GM21786 (cell line): ENCODE measurements around the gene PCMT1.
A peak's percentile ranks its signal among the peaks of the same experiment; 100 is the strongest.
"Not testable (repeated sequence)": the region's sequence is repeated elsewhere in the genome, so short reads cannot be mapped to it uniquely, and the experiment has no call there.

Experiments used
- ATAC-seq: cut with Tn5 transposase; IDR thresholded peaks from one replicate; pipeline ENCODE4 v1.9.1; 2021; ENCODE audit not compliant: unreplicated experiment

Gene PCMT1

GRCh38 chr6:149749594-149750135, at the start of gene PCMT1:
Gene PCMT1, plus strand, starts transcription at chr6:149749741. Its CDS starts 161 bp downstream, at chr6:149749902.
- ATAC-seq, result peak; percentile 83

GRCh38 chr6:149701714-149702113, 47.8 kb upstream of the PCMT1 start:
- ATAC-seq, result no peak

GRCh38 chr6:149711711-149712110, 37.8 kb upstream of the PCMT1 start:
- no peak for ATAC-seq

- ATAC-seq, result no peak
Observed at GRCh38 chr6:149714442-149714841, 35.1 kb upstream of the PCMT1 start.

GRCh38 chr6:149716181-149716963, 33.2 kb upstream of the PCMT1 start:
- ATAC-seq, result no peak

- ATAC-seq, result no peak
Observed at GRCh38 chr6:149717255-149717587, 32.3 kb upstream of the PCMT1 start.

GRCh38 chr6:149717588-149718458, 31.7 kb upstream of the PCMT1 start, which contains the start of gene LATS1:
Gene LATS1, minus strand, starts transcription at chr6:149718101. Its CDS starts 15,975 bp downstream, at chr6:149702126.
- ATAC-seq, result peak; percentile 82

GRCh38 chr6:149719531-149719930, 30.0 kb upstream of the PCMT1 start:
- ATAC-seq, result no peak

- no peak for ATAC-seq
Observed at GRCh38 chr6:149723262-149723661, 26.3 kb upstream of the PCMT1 start.

GRCh38 chr6:149723771-149724417, 25.6 kb upstream of the PCMT1 start:
- no peak for ATAC-seq

- no peak for ATAC-seq
Observed at GRCh38 chr6:149725785-149726184, 23.8 kb upstream of the PCMT1 start.

GRCh38 chr6:149727793-149728498, 21.6 kb upstream of the PCMT1 start:
- ATAC-seq, result no peak

- no peak for ATAC-seq
Observed at GRCh38 chr6:149728499-149729234, 20.9 kb upstream of the PCMT1 start.

GRCh38 chr6:149729824-149730223, 19.7 kb upstream of the PCMT1 start:
- ATAC-seq, result no peak

GRCh38 chr6:149733089-149733720, 16.3 kb upstream of the PCMT1 start:
- ATAC-seq, result no peak

GRCh38 chr6:149734915-149735314, 14.6 kb upstream of the PCMT1 start:
- ATAC-seq, result no peak

GRCh38 chr6:149745252-149745651, 4.3 kb upstream of the PCMT1 start:
- not testable (repeated sequence) for ATAC-seq

GRCh38 chr6:149746147-149746946, 3.2 kb upstream of the PCMT1 start, which contains the start of gene NUP43:
Gene NUP43, minus strand, starts transcription at chr6:149746529. Its CDS starts 34 bp downstream, at chr6:149746495.
- ATAC-seq, result peak; percentile 51
